CD4-positive, alpha-beta memory T cell (primary cell): ENCODE data around the gene C3orf38. TPM values are rescaled to one million over a fixed set of nuclear protein-coding genes. Genes with fewer than 3 reads are reported as not detected.

Source experiments
- CTCF ChIA-PET: fragments of 350-600 bp; sonication (Branson Sonifier 250); formaldehyde crosslinking; loops from one replicate; lab custom pipeline; 2021; ENCODE audit warnings: inconsistent platforms; ENCODE audit not compliant: partially characterized antibody; lab: Charles Lee
- POLR2A ChIA-PET: fragments of 350-600 bp; sonication (Branson Sonifier 250); formaldehyde crosslinking; loops from one replicate; lab custom pipeline; 2021; ENCODE audit not compliant: partially characterized antibody; lab: Charles Lee
- DNase-seq, 5 donors: peaks; one replicate each; pipeline versions ENCODE4 v3.0.0 to v3.0.0-alpha.2; 2020 to 2022; ENCODE audit warnings: mixed read lengths in 1 of 5
- H3K27ac ChIP-seq: one replicate; pipeline ENCODE4 v1.7.0; 2013; ENCODE audit warnings: low read depth, low read length
- H3K27me3 ChIP-seq: 2 replicates; pipeline ENCODE4 v1.7.0; 2013; ENCODE audit warnings: mild to moderate bottlenecking, low read length, moderate library complexity; ENCODE audit not compliant: insufficient read depth
- H3K36me3 ChIP-seq: 2 replicates; pipeline ENCODE4 v1.7.0; 2013; ENCODE audit warnings: mild to moderate bottlenecking, low read length, moderate library complexity; ENCODE audit not compliant: insufficient read depth
- H3K4me1 ChIP-seq: 2 replicates; pipeline ENCODE4 v1.7.0; 2013; ENCODE audit warnings: mild to moderate bottlenecking, low read length, moderate library complexity; ENCODE audit not compliant: insufficient read depth
- H3K4me3 ChIP-seq, 2 donors: one replicate each; pipeline ENCODE4 v1.7.0; 2013; ENCODE audit warnings: low read length in 2 of 2, mild to moderate bottlenecking in 1 of 2
- H3K9me3 ChIP-seq, 2 donors: one replicate each; pipeline ENCODE4 v1.7.0; 2013; ENCODE audit warnings: low read length in 2 of 2, control low read depth in 1 of 2; ENCODE audit not compliant: control insufficient read depth in 1 of 2
- H3K27ac Mint-ChIP-seq, 7 donors: one replicate each; pipeline ENCODE4 v1.8.0; 2020 to 2021; ENCODE audit warnings: mixed read lengths in 7 of 7, mild to moderate bottlenecking in 6 of 7, inconsistent platforms in 3 of 7, moderate library complexity in 3 of 7
- H3K27me3 Mint-ChIP-seq, 2 donors: one replicate each; pipeline ENCODE4 v1.8.0; 2020 to 2021; ENCODE audit warnings: mixed read lengths in 2 of 2
- H3K36me3 Mint-ChIP-seq, 2 donors: one replicate each; pipeline ENCODE4 v1.8.0; 2020 to 2021; ENCODE audit warnings: mixed read lengths in 2 of 2, inconsistent platforms in 1 of 2, mild to moderate bottlenecking in 1 of 2
- H3K4me1 Mint-ChIP-seq, 4 donors: one replicate each; pipeline ENCODE4 v1.8.0; 2020 to 2021; ENCODE audit warnings: mixed read lengths in 4 of 4, mild to moderate bottlenecking in 1 of 4
- H3K4me3 Mint-ChIP-seq, 8 donors: one replicate each; pipeline ENCODE4 v1.8.0; 2020 to 2021; ENCODE audit warnings: mixed read lengths in 8 of 8, mild to moderate bottlenecking in 7 of 8, moderate library complexity in 6 of 8, inconsistent platforms in 3 of 8
- H3K9me3 Mint-ChIP-seq, 8 donors: one replicate each; pipeline ENCODE4 v1.8.0; 2020 to 2021; ENCODE audit warnings: mixed read lengths in 8 of 8, mild to moderate bottlenecking in 5 of 8, inconsistent platforms in 3 of 8, moderate library complexity in 1 of 8
- intact Hi-C: fragments of 100-400 bp; cut with micrococcal nuclease; formaldehyde crosslinking; loops from one replicate; pipeline ENCODE4 v1.15.1; 2023
- polyA plus RNA-seq, 2 donors: library from polyadenylated mRNA; unstranded; fragments of 300-500 nt; fragmentation: Illumina TruSeq; gene quantifications; one replicate each; pipeline ENCODE4 v1.2.3, GENCODE V29; 2021
- total RNA-seq, 2 experiments: library from RNA; stranded (reverse); gene quantifications; one replicate each; pipeline ENCODE4 v1.2.3, GENCODE V29; 2021

C3orf38 gene
- total and polyA plus RNA-seq, 4 experiments from 2014 or later: 19.0 to 38.5 (median 30.4) TPM

DNA sequence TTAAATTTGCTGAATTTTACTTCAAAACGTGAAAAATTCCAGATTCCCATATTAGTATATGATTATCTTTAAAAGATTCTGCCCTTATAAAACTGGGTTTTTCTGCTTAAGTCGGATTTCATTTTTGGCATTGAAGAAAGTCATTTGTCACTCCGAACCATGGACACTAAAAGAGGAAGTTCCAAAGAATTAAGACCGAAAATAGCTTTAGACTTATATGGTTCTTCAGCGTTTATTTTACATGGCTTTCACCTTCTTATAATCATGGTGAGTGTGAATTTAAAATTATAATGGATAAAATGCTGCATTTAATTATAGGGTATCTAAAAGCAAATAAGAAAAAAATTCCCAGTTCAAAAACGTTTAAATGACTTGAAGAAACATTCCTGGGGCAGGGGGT, 1.0 kb downstream of the C3orf38 start:
- H3K4me3 ChIP-seq: peak overlapping the region in 1 of 2 donors; percentile 99
- peaks cover 15 to 44% (median 26%) of the 10 kb centered on the region in 4 donors for H3K4me1 Mint-ChIP-seq
- no peak for DNase-seq
- peaks cover 14 to 33% of the 10 kb centered on the region in 2 donors for H3K36me3 Mint-ChIP-seq
- H3K4me3 Mint-ChIP-seq: peak overlapping the region; percentile 94 to 99 (median 98)
- H3K27ac Mint-ChIP-seq: peak overlapping the region; percentile 95 to 99 (median 98)
- H3K27me3 Mint-ChIP-seq: no peaks in the 10 kb centered on the region
- POLR2A ChIA-PET: interaction anchor here (1.1 to 6.3 kb wide), 5 partner anchors 13 to 924 kb away, joined by 3 to 103 read pairs (median 15); partner anchors contain the start of genes CGGBP1, CHMP2B and ZNF654
- H3K4me1 ChIP-seq: peaks cover 39% of the 10 kb centered on the region
- peak overlapping the region; percentile 90 for H3K27ac ChIP-seq
- no peaks in the 10 kb centered on the region for H3K9me3 Mint-ChIP-seq
- CTCF ChIA-PET: interaction anchor here (1.2 to 1.4 kb wide), 2 partner anchors 29 to 800 kb away, joined by 3 to 5 read pairs; no protein-coding TSS in a partner anchor
- H3K27me3 ChIP-seq: no peaks in the 10 kb centered on the region
- intact Hi-C loops: loop anchor here (2.0 kb wide), 1 partner anchor 38 kb away; no protein-coding TSS in a partner anchor
- H3K9me3 ChIP-seq: no peaks in the 10 kb centered on the region
- H3K36me3 ChIP-seq: peaks cover 10% of the 10 kb centered on the region

DNA sequence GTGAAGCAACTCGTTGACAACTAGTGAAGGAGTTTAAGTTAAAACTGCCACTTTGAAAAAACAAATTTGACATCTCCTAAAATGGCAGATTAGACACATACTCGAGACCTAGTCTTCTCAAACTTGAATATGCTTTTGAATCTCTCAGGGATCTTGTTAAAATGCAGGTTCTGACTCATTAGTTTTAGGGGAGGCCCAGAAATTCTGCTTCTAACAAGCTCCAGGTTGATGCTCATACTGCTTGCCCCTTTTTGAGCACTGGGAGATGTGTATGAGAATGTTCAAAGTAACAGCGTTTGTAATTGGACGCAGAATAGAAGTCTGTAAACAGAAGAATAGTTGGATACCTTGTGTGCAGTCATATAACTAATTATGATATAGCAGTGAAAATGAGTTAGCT, 1.6 kb downstream of the C3orf38 start:
- peak overlapping the region; percentile 4 for H3K27ac ChIP-seq

DNA sequence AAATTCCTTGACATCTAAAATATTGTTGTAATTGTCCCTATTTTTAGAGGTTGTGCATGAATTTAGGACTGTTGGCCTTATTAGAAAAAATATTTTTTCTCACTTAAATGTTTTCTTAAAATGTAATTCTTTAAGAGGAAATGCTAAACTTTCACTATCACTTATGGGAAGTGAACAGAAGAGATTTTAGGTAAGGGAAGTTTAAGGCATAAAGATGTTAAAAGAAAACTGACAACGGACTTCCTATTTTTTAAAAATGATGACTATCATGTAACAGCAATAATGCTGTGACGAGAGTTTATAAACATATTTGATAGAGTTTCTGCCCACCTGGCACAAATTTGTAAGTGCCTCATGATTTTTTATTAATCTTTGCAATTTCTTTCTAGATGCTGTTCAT, 3.1 kb downstream of the C3orf38 start:
- Histone ChIP-seq H3K4me3 (no peak overlapping the region), H3K27me3 (no peaks in the 10 kb centered on the region), H3K27ac (no peak overlapping the region), H3K4me1 (peaks cover 47% of the 10 kb centered on the region), H3K9me3 (no peaks in the 10 kb centered on the region), H3K36me3 (peaks cover 30% of the 10 kb centered on the region)
- POLR2A ChIA-PET: interaction anchor here (6.3 kb wide), 1 partner anchor 93 kb away, joined by 103 read pairs; the partner anchor contains the start of genes CGGBP1 and ZNF654
- intact Hi-C loops: no loop called here
- Mint-ChIP-seq H3K36me3 (peaks cover 30 to 50% of the 10 kb centered on the region in 2 donors), H3K4me3 (peak overlapping the region in 5 of 8 donors; percentile 7 to 79 (median 35)), H3K4me1 (peaks cover 24 to 54% (median 37%) of the 10 kb centered on the region in 4 donors), H3K9me3 (no peaks in the 10 kb centered on the region), H3K27me3 (no peaks in the 10 kb centered on the region), H3K27ac (peak overlapping the region in 6 of 7 donors; percentile 6 to 97 (median 46))
- CTCF ChIA-PET: no interaction called here
- no peak for DNase-seq

More for the DNA sequence above, 1.6 kb downstream of the C3orf38 start:
- H3K36me3 ChIP-seq: peaks cover 15% of the 10 kb centered on the region
- no peaks in the 10 kb centered on the region for H3K27me3 ChIP-seq
- Mint-ChIP-seq H3K4me1 (peaks cover 18 to 50% (median 31%) of the 10 kb centered on the region in 4 donors), H3K27ac (peak overlapping the region in 6 of 7 donors; percentile 2 to 98 (median 38)), H3K36me3 (peaks cover 19 to 38% of the 10 kb centered on the region in 2 donors), H3K4me3 (peak overlapping the region; percentile 34 to 99 (median 96)), H3K27me3 (no peaks in the 10 kb centered on the region), H3K9me3 (no peaks in the 10 kb centered on the region)
- peaks cover 39% of the 10 kb centered on the region for H3K4me1 ChIP-seq
- H3K4me3 ChIP-seq: peak overlapping the region; percentile 2 to 33
- intact Hi-C loops: loop anchor here (2.0 kb wide), 1 partner anchor 39 kb away; no protein-coding TSS in a partner anchor
- ChIA-PET CTCF (interaction anchor here (1.2 kb wide), 1 partner anchor 29 kb away, joined by 3 read pairs; no protein-coding TSS in a partner anchor), POLR2A (interaction anchor here (1.1 to 6.3 kb wide), 2 partner anchors 13 to 91 kb away, joined by 4 to 103 read pairs; partner anchors contain the start of genes CGGBP1 and ZNF654)
- no peaks in the 10 kb centered on the region for H3K9me3 ChIP-seq
- DNase-seq: peak in 2 of 5 donors; percentile 6 to 34

DNA sequence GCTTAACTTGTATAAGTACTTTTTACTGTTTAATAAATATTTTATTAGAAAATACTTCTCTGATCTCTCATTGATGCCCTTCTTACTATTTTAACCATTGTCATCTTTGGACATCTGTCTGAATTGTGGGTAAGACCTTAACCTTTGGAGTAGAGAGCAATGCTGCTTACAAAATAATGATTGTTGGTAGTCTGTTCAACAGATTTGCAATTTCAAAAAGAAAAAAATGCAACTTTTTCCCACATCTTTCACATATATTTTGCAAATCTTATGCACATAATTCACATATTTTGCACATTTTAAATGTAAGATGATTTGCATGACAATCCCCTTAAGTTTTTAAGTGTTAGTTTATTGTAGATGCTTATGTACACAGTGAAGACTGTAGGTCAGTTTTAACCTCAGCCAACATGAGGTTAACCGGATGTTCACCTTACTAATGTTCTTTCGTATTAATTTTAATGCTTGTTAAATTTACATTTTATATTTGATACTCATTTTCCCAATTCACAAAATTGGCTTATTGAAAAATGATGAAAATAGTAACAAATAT, 16.7 kb downstream of the C3orf38 start:
- Histone ChIP-seq H3K27ac (no peak overlapping the region), H3K36me3 (no peaks in the 10 kb centered on the region), H3K9me3 (no peaks in the 10 kb centered on the region), H3K4me1 (no peaks in the 10 kb centered on the region), H3K27me3 (no peaks in the 10 kb centered on the region), H3K4me3 (no peak overlapping the region)
- ChIA-PET CTCF (no interaction called here), POLR2A (no interaction called here)
- peaks cover 22 to 51% of the 10 kb centered on the region in 2 donors for H3K36me3 Mint-ChIP-seq
- intact Hi-C loops: no loop called here
- no peak overlapping the region for H3K4me3 Mint-ChIP-seq
- H3K4me1 Mint-ChIP-seq: peaks cover 1 to 14% (median 11%) of the 10 kb centered on the region in 4 donors
- H3K27ac Mint-ChIP-seq: no peak overlapping the region
- H3K9me3 Mint-ChIP-seq: no peaks in the 10 kb centered on the region
- DNase-seq: no peak
- H3K27me3 Mint-ChIP-seq: no peaks in the 10 kb centered on the region

DNA sequence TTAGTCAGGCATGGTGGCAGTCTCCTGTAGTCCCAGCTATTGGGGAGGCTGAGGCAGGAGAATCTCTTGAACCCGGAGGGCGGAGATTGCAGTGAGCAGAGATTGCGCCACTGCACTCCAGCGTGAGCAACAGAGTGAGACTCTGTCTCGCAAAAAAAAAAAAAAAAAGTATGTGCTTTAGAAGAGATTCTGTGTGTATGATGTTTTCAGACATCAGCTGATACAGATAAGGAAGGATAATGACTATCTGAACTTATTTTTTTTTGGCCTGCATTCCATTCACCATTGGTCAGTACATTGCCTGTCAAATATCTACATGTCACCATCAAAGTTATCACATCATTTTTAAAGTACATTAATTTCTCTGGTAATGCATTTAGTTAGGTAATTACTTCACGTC, 17.4 kb downstream of the C3orf38 start:
- no peak overlapping the region for H3K4me3 Mint-ChIP-seq
- no peak for DNase-seq
- intact Hi-C loops: no loop called here
- CTCF ChIA-PET: no interaction called here
- H3K27me3 Mint-ChIP-seq: no peaks in the 10 kb centered on the region
- peaks cover 21 to 52% of the 10 kb centered on the region in 2 donors for H3K36me3 Mint-ChIP-seq
- Histone ChIP-seq H3K27me3 (no peaks in the 10 kb centered on the region), H3K4me1 (no peaks in the 10 kb centered on the region), H3K36me3 (no peaks in the 10 kb centered on the region), H3K27ac (no peak overlapping the region), H3K9me3 (no peaks in the 10 kb centered on the region), H3K4me3 (no peak overlapping the region)
- no peaks in the 10 kb centered on the region for H3K9me3 Mint-ChIP-seq
- no peak overlapping the region for H3K27ac Mint-ChIP-seq
- peaks cover 1 to 14% (median 9%) of the 10 kb centered on the region in 4 donors for H3K4me1 Mint-ChIP-seq
- POLR2A ChIA-PET: no interaction called here

DNA sequence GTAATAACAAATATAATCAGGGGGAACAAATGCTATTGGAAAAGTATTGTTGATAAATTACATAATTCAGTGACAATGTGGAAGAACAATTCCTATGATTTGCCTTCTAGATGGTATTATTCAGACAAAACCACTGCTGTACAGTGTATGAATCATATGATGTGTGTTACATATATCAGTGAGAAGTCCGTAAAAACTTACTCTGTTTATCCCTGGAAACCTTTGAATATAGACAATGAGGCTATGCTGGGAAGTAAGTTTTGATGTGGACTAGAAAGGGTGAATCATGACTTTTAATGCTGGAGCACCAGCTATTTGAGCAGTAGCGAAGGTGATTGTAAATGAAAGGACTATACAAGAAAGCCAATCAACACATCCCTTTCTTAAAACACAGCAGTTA, 17.9 kb downstream of the C3orf38 start:
- CTCF ChIA-PET: no interaction called here
- H3K36me3 Mint-ChIP-seq: peaks cover 17 to 53% of the 10 kb centered on the region in 2 donors
- H3K4me1 Mint-ChIP-seq: peaks cover under 1 to 11% (median 6%) of the 10 kb centered on the region in 4 donors
- no peak overlapping the region for H3K4me3 ChIP-seq
- H3K27me3 ChIP-seq: no peaks in the 10 kb centered on the region
- no peak overlapping the region for H3K27ac ChIP-seq
- DNase-seq: no peak
- POLR2A ChIA-PET: no interaction called here
- H3K4me3 Mint-ChIP-seq: no peak overlapping the region
- H3K27me3 Mint-ChIP-seq: no peaks in the 10 kb centered on the region
- H3K9me3 Mint-ChIP-seq: no peaks in the 10 kb centered on the region
- no peaks in the 10 kb centered on the region for H3K4me1 ChIP-seq
- H3K36me3 ChIP-seq: no peaks in the 10 kb centered on the region
- H3K9me3 ChIP-seq: no peaks in the 10 kb centered on the region
- intact Hi-C loops: no loop called here
- H3K27ac Mint-ChIP-seq: no peak overlapping the region

DNA sequence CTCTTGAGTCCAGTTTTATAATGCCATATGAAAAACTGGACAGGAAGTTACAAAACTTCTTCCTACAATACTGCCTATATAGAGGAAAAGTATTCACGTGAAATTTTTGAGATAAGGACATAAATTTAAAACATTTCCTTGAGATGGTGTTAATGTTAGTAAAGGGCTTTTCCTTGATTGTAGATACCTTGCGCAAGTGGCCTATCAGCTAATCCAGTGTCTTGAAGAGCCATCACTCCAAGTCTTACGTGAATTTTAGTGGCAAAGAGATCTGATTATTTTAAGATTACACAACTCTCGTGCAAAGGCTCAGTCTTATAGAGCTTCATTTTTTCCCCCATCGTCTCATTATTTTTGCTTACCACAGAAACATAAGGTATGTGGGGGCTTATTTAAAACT, 18.4 kb downstream of the C3orf38 start:
- H3K27me3 Mint-ChIP-seq: no peaks in the 10 kb centered on the region
- POLR2A ChIA-PET: no interaction called here
- intact Hi-C loops: no loop called here

More for the DNA sequence above, 18.4 kb downstream of the C3orf38 start:
- no peaks in the 10 kb centered on the region for H3K36me3 ChIP-seq
- no peak for DNase-seq
- no peaks in the 10 kb centered on the region for H3K9me3 ChIP-seq
- no peak overlapping the region for H3K27ac ChIP-seq
- Mint-ChIP-seq H3K4me3 (no peak overlapping the region), H3K36me3 (peaks cover 15 to 53% of the 10 kb centered on the region in 2 donors), H3K4me1 (peaks cover 0 to 7% (median 4%) of the 10 kb centered on the region in 4 donors), H3K9me3 (peaks cover 0 to 2% (median 0%) of the 10 kb centered on the region in 8 donors), H3K27ac (no peak overlapping the region)
- H3K4me1 ChIP-seq: no peaks in the 10 kb centered on the region
- H3K4me3 ChIP-seq: no peak overlapping the region
- CTCF ChIA-PET: interaction anchor here (1.4 kb wide), 1 partner anchor 12 kb away, joined by 4 read pairs; no protein-coding TSS in a partner anchor
- H3K27me3 ChIP-seq: no peaks in the 10 kb centered on the region
